Measurements from ENCODE around the gene ANO5. TPM values are rescaled to one million over a fixed set of nuclear protein-coding genes. Genes with fewer than 3 reads are reported as not detected.

Gene ANO5
- total RNA-seq, 1 experiment from 2014 or later, result 3.4 TPM

DNA sequence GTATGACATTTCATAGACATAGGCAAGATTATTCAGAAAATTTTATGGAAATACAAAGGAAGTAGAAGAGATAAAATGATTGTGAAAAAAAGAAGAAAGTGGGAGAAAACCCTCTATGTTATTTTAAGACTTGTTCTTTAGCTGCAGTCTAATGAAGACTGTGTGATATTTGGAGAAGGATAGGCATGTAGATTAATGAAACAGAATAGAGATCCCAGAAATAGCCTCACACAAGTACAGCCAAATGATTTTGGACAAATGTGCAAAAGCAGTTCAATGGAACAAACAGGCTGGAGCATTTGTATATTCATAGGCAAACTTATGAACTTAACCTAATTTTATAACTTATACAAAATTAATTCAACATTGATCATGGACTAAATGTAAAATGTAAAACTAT, 14.3 kb downstream of the ANO5 start:
- no peaks in the 10 kb centered on the region for H4K20me1 ChIP-seq (ENCODE audit: control insufficient read depth, insufficient read depth, insufficient read length)
- no peak overlapping the region for H3K4ac ChIP-seq (ENCODE audit: low read depth, low read length)
- no peaks in the 10 kb centered on the region for H3K23me2 ChIP-seq (ENCODE audit: insufficient read length, low read depth, low read length, poor library complexity, severe bottlenecking)
- Mint-ChIP-seq H3K4me1 (no peaks in the 10 kb centered on the region), H3K9me3 (no peaks in the 10 kb centered on the region), H3K27me3 (ENCODE audit: low read depth) (no peaks in the 10 kb centered on the region), H3K4me3 (no peak overlapping the region), H3K36me3 (ENCODE audit: insufficient read depth in 1 of 3, low read depth in 3 of 3) (no peaks in the 10 kb centered on the region), H3K27ac (0 out of 7 replicates have a peak overlapping the region, but pooled peaks of 1 of the 3 experiments have one; percentile 23)
- no peak overlapping the region for H4K8ac ChIP-seq (replicated peaks; ENCODE audit: insufficient read length, low read depth, low read length)
- H3K27ac ChIP-seq (ENCODE audit: insufficient read length, low read depth, low read length), result no peak overlapping the region
- no peak overlapping the region for H2BK20ac ChIP-seq (ENCODE audit: low read depth, low read length, poor library complexity, severe bottlenecking)
- H2BK5ac ChIP-seq (ENCODE audit: insufficient read length, low read length), result no peak overlapping the region
- H3K27me3 ChIP-seq (ENCODE audit: insufficient read depth, low read length), result no peaks in the 10 kb centered on the region
- no peak overlapping the region for H4K5ac ChIP-seq (ENCODE audit: insufficient read length, low read depth, low read length)
- no peak overlapping the region for H2BK120ac ChIP-seq (ENCODE audit: low read depth, low read length, poor library complexity, severe bottlenecking)
- no peak overlapping the region for H2BK12ac ChIP-seq (ENCODE audit: insufficient read length, low read depth, low read length)
- no peaks in the 10 kb centered on the region for H3K79me1 ChIP-seq (ENCODE audit: insufficient read depth, low read depth, low read length, poor library complexity, severe bottlenecking)
- DNase-seq, result no peak
- H3T11ph ChIP-seq (ENCODE audit: low read length), result no peak overlapping the region
- H3K9ac ChIP-seq (ENCODE audit: extremely low read depth, insufficient read length, low read length), result no peak overlapping the region
- no peak overlapping the region for H3K4me2 ChIP-seq (ENCODE audit: insufficient read depth, insufficient read length, low read length)
- H3K14ac ChIP-seq (ENCODE audit: insufficient read depth, low read length), result no peak overlapping the region
- no peaks in the 10 kb centered on the region for H3K79me2 ChIP-seq (ENCODE audit: insufficient read depth, low read length)
- H2BK15ac ChIP-seq (ENCODE audit: low read depth, low read length), result no peak overlapping the region
- TF ChIP-seq CTCF (conservative IDR thresholded peaks at IDR 0.05), result no peak
- H2AK5ac ChIP-seq (ENCODE audit: insufficient read length, low read length), result no peak overlapping the region
- no peaks in the 10 kb centered on the region for H3K4me1 ChIP-seq (ENCODE audit: insufficient read depth, low read length)
- no peak overlapping the region for H2AFZ ChIP-seq (ENCODE audit: low read length)
- no peaks in the 10 kb centered on the region for H3K9me3 ChIP-seq (ENCODE audit: control insufficient read depth, low read depth, low read length)
- H3K56ac ChIP-seq (ENCODE audit: insufficient read length, low read depth, low read length), result no peak overlapping the region
- no peak overlapping the region for H3K23ac ChIP-seq (ENCODE audit: insufficient read length, low read depth, low read length)
- H4K91ac ChIP-seq (ENCODE audit: insufficient read length, low read depth, low read length), result no peak overlapping the region
- no peak overlapping the region for H3K18ac ChIP-seq (ENCODE audit: insufficient read length, low read depth, low read length)

Data from H9 (cell line).